Measurements from ENCODE around the gene GSTO2.

GSTO2 gene

DNA sequence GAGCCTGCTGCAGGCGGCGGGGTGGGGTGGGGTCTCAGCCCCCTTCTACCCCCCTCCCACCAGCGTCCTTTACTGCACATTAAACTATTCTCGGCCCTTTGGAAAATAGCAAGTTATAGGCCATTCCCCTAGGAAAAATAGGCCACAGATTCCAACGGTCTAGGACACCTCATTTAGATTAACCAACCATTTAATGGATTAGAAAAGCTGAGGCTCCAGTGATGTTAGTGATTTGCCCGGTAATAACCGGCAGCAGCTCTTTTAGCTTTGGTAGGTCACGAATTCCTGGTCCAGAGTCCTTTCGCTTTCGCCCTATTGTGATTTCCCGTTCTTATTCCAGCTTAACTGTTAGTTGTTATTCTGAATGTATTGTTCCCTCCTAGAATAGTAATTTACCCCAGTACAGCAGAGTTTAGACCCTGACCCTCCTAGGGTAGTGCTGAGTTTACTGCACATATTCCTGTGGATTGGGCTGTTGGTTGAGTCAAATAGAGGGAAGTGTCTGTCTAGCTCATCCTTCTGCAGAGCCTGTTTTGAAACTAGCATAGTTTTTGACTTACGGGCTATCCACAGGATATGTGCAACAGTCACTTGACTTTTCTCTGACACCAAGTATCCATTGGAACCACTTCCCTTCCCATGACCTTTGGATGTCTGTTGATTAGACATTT lies 13.5 kb upstream of the GSTO2 start:
- H3K27me3 ChIP-seq (ENCODE audit: insufficient read depth, low read depth, severe bottlenecking) = no peaks in the 10 kb centered on the region
- TF ChIP-seq, protein P1, sequence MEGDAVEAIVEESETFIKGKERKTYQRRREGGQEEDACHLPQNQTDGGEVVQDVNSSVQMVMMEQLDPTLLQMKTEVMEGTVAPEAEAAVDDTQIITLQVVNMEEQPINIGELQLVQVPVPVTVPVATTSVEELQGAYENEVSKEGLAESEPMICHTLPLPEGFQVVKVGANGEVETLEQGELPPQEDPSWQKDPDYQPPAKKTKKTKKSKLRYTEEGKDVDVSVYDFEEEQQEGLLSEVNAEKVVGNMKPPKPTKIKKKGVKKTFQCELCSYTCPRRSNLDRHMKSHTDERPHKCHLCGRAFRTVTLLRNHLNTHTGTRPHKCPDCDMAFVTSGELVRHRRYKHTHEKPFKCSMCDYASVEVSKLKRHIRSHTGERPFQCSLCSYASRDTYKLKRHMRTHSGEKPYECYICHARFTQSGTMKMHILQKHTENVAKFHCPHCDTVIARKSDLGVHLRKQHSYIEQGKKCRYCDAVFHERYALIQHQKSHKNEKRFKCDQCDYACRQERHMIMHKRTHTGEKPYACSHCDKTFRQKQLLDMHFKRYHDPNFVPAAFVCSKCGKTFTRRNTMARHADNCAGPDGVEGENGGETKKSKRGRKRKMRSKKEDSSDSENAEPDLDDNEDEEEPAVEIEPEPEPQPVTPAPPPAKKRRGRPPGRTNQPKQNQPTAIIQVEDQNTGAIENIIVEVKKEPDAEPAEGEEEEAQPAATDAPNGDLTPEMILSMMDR (IDR thresholded peaks at IDR 0.05; ENCODE audit: low read depth, low read length) = no peak
- no peaks in the 10 kb centered on the region for H3K9me3 ChIP-seq (ENCODE audit: severe bottlenecking)
- H3K27ac ChIP-seq = peak overlapping the region; percentile 87
- H3K4me3 ChIP-seq (ENCODE audit: low read depth, low read length) = peak overlapping the region; percentile 96
- peaks cover 31% of the 10 kb centered on the region for H3K36me3 ChIP-seq
- DNase-seq = no peak

DNA sequence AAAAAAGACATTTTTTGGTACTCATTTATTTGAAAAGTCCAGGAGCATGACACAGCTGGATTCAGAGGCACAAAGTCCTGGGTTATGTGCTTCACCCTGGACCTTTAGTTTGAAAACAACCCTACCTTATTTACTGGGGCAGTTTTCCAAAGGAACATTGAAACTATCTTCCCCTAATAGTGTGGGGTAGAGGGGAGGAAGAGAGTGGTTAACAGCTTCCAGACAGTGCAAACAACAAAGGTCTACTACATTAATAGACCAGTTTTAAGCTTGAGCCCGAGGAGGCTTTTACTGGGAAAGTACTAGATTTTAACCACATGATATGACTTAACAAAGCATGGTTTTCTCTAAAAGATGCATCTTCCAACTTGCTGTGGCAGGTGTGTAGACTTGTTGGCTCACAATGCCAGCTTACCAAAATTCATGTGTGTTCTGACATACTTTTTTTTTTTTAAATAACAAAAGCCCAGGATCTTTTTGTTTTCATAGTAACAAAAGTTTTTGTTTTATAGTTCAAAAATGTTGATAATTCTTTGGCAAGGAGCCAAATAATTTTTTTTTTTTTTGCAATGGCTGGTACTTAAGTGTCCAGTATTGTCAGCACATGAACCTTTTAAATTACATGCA lies 12.5 kb upstream of the GSTO2 start:
- TF ChIP-seq, protein P1 (IDR thresholded peaks at IDR 0.05; ENCODE audit: low read depth, low read length) = no peak
- Histone ChIP-seq H3K27me3 (ENCODE audit: insufficient read depth, low read depth, severe bottlenecking) (no peaks in the 10 kb centered on the region), H3K36me3 (peaks cover 41% of the 10 kb centered on the region), H3K27ac (no peak overlapping the region), H3K4me3 (ENCODE audit: low read depth, low read length) (no peak overlapping the region), H3K9me3 (ENCODE audit: severe bottlenecking) (no peaks in the 10 kb centered on the region)
- no peak for DNase-seq

DNA sequence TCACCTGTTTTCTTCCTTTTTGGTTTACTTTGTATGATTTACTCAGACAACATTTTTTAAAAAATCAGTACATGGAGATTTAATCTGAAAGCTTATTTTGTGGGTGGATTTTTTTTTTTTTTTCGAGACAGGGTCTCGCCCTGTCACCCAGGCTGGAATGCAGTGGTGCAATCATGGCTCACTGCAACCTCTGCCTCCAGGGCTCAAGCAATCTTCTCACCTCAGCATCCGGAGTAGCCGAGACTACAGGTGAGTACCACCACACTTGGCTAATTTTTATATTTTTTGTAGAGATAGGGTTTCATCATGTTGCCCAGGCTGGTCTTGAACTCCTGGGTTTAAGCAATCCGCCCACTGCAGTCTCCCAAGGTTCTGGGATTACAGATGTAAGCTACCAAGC lies 11.7 kb upstream of the GSTO2 start:
- H3K4me3 ChIP-seq (ENCODE audit: low read depth, low read length) = no peak overlapping the region
- no peak overlapping the region for H3K27ac ChIP-seq
- no peak for DNase-seq
- H3K9me3 ChIP-seq (ENCODE audit: severe bottlenecking) = no peaks in the 10 kb centered on the region
- H3K36me3 ChIP-seq = peaks cover 49% of the 10 kb centered on the region
- no peaks in the 10 kb centered on the region for H3K27me3 ChIP-seq (ENCODE audit: insufficient read depth, low read depth, severe bottlenecking)
- TF ChIP-seq, protein P1 (IDR thresholded peaks at IDR 0.05; ENCODE audit: low read depth, low read length) = no peak

DNA sequence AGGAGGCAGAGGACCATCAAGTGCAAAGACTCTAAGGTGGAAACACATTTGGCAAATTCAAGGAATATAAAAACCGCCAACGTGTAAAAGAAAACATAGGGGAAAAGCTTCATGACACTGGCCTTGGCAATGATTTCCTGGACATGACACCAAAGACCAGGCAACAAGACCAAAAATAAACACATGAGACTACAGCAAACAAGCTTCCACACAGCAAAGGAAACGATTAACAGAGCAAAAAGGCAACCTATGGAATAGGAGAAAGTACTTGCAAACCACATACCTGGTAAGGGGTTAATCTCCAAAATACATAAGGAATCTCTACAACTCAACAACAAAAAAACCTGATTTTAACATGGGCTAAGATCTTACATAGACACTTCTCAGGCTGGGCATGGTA lies 10.8 kb upstream of the GSTO2 start:
- no peak overlapping the region for H3K4me3 ChIP-seq (ENCODE audit: low read depth, low read length)

DNA sequence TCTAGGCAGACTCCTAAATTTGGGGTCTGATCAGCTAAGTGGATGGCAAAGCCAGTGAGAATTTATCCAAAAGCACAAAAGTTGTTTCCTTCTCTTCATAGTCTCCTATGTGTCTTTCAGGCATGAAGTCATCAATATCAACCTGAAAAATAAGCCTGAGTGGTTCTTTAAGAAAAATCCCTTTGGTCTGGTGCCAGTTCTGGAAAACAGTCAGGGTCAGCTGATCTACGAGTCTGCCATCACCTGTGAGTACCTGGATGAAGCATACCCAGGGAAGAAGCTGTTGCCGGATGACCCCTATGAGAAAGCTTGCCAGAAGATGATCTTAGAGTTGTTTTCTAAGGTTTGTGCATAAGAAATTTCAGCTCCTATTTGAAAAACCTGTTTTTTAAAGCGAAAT lies 9.5 kb upstream of the GSTO2 start:
- no peak overlapping the region for H3K4me3 ChIP-seq (ENCODE audit: low read depth, low read length)
- TF ChIP-seq, protein P1 (IDR thresholded peaks at IDR 0.05; ENCODE audit: low read depth, low read length) = no peak
- peaks cover 64% of the 10 kb centered on the region for H3K36me3 ChIP-seq
- H3K27me3 ChIP-seq (ENCODE audit: insufficient read depth, low read depth, severe bottlenecking) = no peaks in the 10 kb centered on the region
- DNase-seq = no peak
- no peak overlapping the region for H3K27ac ChIP-seq
- no peaks in the 10 kb centered on the region for H3K9me3 ChIP-seq (ENCODE audit: severe bottlenecking)

More for the DNA sequence above, 10.8 kb upstream of the GSTO2 start:
- no peak for DNase-seq
- H3K27me3 ChIP-seq (ENCODE audit: insufficient read depth, low read depth, severe bottlenecking) = no peaks in the 10 kb centered on the region
- H3K9me3 ChIP-seq (ENCODE audit: severe bottlenecking) = no peaks in the 10 kb centered on the region
- TF ChIP-seq, protein P1 (IDR thresholded peaks at IDR 0.05; ENCODE audit: low read depth, low read length) = no peak
- H3K36me3 ChIP-seq = peaks cover 58% of the 10 kb centered on the region
- H3K27ac ChIP-seq = no peak overlapping the region

All from WERI-Rb-1 (cell line).